ENCODE results near the gene CPEB4.

CPEB4 gene

DNA sequence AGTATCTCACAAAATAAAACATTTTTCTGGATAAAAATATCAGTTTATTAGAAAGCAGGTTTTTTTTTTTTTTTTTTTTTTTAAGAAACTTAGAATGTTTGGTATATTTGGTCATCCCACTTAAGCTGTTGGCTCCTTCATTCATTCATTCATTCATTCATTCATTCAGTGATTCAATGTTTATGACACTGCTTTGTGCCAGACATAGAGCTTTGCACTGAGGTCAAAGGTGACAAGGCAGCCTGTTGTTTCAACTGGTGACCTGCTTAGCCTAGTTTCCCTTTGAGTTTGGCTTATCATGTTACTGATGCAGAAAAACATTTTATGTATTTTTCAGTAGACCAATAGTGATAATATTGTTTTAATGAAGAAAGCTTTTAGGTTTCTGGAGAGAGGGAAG is 23.5 kb downstream of the CPEB4 start:
- no peak for DNase-seq (ENCODE audit: low read depth in 3 of 3, low spot score in 1 of 3)

GRCh38 chr5:173913686-173914321 is 25.7 kb downstream of the CPEB4 start:
- DNase-seq (ENCODE audit: low read depth in 3 of 3, low spot score in 1 of 3): no peak

- DNase-seq (ENCODE audit: low read depth in 3 of 3, low spot score in 1 of 3): no peak
Measured at GRCh38 chr5:173915310-173916014, 27.3 kb downstream of the CPEB4 start.

DNA sequence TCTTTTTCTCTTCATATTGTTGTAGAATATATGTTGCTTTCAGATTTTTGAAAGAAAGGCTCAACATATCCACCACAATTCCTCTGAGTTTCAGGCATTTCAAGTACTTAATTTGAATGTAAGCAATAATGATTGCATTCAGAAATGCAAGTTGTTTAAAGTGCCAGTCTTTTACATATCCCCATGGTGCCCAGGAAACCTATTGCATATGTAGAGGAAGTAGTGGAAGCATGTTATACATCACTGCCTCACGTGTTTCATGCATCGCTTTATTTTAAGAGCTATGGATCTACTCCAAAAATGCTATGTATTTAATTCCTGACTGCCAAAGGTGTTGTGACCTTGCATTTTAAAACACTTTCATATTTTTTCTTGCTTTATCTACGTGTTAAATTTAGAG is 28.1 kb downstream of the CPEB4 start:
- no peak for DNase-seq (ENCODE audit: low read depth in 3 of 3, low spot score in 1 of 3)

DNA sequence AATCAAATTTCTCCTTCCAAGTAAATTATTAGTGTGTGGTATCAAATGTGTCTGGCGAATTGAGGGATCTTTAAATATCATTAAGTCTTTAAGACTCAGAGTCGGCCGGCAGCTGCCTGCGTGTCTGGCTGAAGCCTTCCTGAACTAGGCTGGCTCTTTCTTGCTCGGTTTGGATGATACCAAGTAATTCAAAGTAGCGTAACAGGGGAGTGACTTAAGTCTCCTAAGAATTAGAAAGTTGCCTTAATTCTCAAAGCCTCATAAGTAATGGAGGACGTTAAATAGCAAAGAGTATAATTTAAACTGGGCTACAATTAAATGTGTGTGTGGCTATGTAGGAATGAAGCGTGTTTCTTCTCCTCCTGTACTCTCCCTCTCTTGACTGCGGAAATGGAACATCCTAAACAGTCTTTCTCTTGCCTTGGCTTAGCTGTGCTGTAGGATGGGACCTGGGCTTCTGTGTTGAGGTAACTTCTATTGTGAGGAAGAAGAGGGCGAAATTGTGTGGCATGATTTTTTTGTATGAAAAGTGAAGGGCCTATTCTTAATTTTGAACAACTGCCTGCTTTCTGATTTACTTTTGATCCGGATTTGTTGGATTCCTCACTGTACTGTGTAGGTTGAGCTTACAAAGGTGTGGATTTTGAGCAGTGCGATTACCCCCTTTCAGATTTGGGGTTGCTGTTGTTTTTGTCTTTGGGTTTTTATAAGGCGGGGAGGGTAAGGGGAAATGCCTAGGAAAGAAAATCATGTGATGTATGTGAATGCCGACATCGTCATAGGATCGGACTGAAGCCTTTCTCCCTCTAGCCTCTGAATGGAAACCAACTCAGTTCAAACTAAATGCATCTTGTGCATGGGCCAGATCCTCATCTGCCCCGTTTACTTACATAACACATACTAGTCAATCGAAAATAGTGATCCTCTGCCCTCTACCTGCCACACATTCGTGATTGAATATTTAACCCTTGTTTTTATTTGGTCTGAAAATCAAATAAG is 29.9 kb downstream of the CPEB4 start:
- peak; percentile 14 to 28 (median 16) for DNase-seq (ENCODE audit: low read depth in 3 of 3, low spot score in 1 of 3)

- no peak for DNase-seq (ENCODE audit: low read depth in 3 of 3, low spot score in 1 of 3)
Measured at GRCh38 chr5:173919443-173919842, 31.3 kb downstream of the CPEB4 start.

- no peak for DNase-seq (ENCODE audit: low read depth in 3 of 3, low spot score in 1 of 3)
Measured at GRCh38 chr5:173920024-173920753, 32.0 kb downstream of the CPEB4 start.

DNA sequence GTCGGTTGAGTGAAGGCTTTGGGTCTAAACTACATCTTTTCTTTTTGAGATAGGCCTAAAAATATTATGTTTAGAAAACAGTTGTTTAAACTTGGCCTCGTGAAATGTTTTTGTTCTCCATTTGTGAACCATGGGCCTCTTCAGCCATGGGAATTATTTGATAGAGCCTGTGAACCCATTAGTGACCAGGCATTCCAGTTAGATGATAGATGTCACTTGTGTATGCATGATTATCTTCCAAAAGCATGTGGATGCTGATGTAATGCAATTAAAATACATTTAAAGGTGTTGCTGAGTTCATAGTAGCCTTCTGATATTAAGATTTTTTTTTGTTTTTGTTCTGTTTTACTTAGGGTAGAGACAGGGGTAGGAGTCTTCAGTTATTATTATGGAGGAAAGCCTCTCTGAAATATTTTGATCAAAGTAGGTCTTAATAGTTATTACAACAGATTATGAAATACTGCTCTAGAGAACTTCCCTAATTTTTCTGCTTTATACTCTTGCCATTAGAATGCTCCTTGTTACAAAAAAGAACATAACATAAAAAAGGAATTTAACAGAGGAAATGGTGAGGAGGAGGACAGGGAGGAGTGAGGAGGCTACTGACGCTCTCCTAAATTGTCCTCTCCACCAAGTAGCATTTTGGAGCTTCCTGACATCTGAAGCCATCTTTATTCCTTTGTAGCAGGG is 32.9 kb downstream of the CPEB4 start:
- no peak for DNase-seq (ENCODE audit: low read depth in 3 of 3, low spot score in 1 of 3)

DNA sequence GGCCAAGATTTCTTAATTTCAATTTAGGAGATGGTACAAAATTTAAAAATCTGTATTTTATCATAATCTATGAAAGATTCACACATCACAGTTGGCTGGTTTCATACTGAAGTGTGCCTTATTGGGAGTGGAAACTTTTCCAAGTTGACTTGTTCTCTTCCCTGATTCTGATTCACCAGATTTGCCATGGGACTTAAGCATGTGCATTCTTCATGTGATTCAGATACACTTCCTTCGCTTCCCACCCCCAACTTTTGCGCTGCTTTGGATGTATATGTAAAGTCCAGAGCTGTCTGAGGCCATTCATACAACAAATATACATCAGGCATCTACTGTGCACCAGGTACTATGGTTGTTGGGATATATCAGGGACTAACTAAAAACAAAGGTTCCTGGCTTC is 34.4 kb downstream of the CPEB4 start:
- no peak for DNase-seq (ENCODE audit: low read depth in 3 of 3, low spot score in 1 of 3)

- no peak for DNase-seq (ENCODE audit: low read depth in 3 of 3, low spot score in 1 of 3)
Measured at GRCh38 chr5:173923218-173924095, 35.3 kb downstream of the CPEB4 start.

GRCh38 chr5:173924899-173925298 is 36.8 kb downstream of the CPEB4 start:
- DNase-seq (ENCODE audit: low read depth in 3 of 3, low spot score in 1 of 3): no peak

DNA sequence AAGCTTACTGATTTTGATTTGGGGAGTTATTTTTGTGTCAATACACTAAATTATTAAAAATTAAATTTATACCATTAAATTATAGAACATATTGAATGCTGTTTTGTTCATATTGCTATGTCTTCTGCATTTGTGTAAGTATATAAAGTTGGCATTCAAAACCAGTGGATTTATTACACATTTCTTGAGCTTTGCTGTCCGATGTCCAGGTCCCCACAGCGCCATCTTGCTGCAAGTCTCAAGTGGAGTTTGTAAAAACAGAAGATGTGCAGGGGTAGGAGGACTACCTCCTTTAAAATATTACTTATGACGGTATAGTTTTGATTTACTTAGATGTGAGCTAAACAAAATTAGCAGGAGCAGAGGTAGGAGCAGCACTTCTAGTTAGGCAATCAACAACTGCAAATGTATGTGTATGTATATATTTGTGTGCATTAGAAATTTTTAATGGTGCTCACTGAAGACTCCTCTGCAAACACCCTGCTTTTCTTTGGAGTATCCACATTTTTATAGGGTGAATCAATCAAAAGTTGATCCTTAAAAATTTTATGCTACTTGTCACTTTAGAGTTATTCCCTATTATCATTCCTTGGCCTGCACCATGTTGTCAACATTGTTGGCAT is 37.4 kb downstream of the CPEB4 start:
- DNase-seq (ENCODE audit: low read depth in 3 of 3, low spot score in 1 of 3): no peak

DNA sequence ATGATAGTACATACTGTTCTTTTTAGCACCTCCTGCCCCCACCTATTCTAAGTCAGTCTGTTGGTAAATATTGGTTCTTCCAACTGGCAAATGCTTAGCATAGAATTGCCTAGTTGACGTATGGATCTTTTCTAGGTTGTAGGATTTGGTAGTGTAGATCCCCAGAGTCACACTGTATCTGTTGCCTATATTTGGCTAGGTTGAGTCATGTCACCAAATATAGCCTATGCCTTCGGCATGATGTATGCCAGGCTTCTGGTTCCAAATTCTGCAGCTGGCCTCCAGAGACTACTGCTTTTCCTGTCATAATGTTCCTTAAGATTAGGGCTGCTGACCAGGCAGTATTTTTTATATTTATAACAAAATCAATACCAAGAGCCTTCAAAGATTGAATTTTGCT is 38.2 kb downstream of the CPEB4 start:
- no peak for DNase-seq (ENCODE audit: low read depth in 3 of 3, low spot score in 1 of 3)

DNA sequence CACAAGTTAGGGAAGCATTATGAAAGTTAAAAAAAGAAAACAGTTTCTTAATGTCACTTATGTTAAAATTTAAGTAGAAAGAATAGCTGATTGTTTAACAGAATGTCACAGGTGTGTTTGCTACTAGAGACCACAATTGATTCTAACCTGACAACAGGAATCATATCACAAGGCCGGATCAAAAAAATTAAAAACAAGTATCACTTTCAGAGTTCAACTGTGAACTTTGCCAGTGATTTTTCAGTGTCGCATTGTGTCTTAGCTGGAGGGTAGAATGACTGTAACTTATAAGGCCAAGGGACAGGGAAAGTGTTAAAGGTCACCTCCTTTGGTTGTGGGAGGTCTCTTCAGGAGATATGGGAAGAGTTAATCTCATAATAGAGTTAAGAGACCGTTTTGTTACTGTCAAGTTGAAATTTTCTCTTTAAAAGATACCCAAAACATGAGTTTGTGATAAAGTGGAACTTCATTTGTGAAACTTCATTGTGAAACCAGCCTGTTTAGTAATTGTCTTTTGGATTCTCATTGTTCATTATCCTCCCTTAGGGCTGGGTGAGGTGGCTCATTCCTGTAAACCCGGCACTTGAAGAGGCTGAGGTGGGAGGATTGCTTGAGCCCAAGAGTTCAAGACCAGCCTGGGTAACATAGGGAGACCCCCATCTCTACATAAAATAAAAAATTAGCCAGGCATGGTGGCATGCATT is 40.9 kb downstream of the CPEB4 start:
- DNase-seq (ENCODE audit: low read depth in 3 of 3, low spot score in 1 of 3): no peak

- no peak for DNase-seq (ENCODE audit: low read depth in 3 of 3, low spot score in 1 of 3)
Measured at GRCh38 chr5:173932695-173933139, 44.6 kb downstream of the CPEB4 start.

- DNase-seq (ENCODE audit: low read depth in 3 of 3, low spot score in 1 of 3): no peak
Measured at GRCh38 chr5:173933901-173934300, 45.8 kb downstream of the CPEB4 start.

- no peak for DNase-seq (ENCODE audit: low read depth in 3 of 3, low spot score in 1 of 3)
Measured at GRCh38 chr5:173935396-173935795, 47.2 kb downstream of the CPEB4 start.

- no peak for DNase-seq (ENCODE audit: low read depth in 3 of 3, low spot score in 1 of 3)
Measured at GRCh38 chr5:173940269-173940668, 52.1 kb downstream of the CPEB4 start.
